ENCODE data around the gene SHROOM4.

SHROOM4 gene

GRCh38 chrX:50780144-50780543 is 33.9 kb downstream of the SHROOM4 start:
- DNase-seq: no peak

GRCh38 chrX:50779694-50780093 is 34.3 kb downstream of the SHROOM4 start:
- peak; percentile 10 for DNase-seq

- DNase-seq: no peak
These were observed 35.7 kb downstream of the SHROOM4 start for GRCh38 chrX:50778272-50778671.

- DNase-seq: no peak
These were observed 37.7 kb downstream of the SHROOM4 start for GRCh38 chrX:50776248-50776647.

GRCh38 chrX:50771382-50771781 is 42.6 kb downstream of the SHROOM4 start:
- no peak for DNase-seq

- no peak for DNase-seq
These were observed 43.3 kb downstream of the SHROOM4 start for GRCh38 chrX:50770702-50771101.

- DNase-seq: no peak
These were observed 44.5 kb downstream of the SHROOM4 start for GRCh38 chrX:50769389-50770063.

GRCh38 chrX:50768801-50769200 is 45.2 kb downstream of the SHROOM4 start:
- DNase-seq: no peak

GRCh38 chrX:50765986-50766385 is 48.0 kb downstream of the SHROOM4 start:
- DNase-seq: no peak

- no peak for DNase-seq
These were observed 51.4 kb downstream of the SHROOM4 start for GRCh38 chrX:50762578-50762977.

- DNase-seq: no peak
These were observed 57.7 kb downstream of the SHROOM4 start for GRCh38 chrX:50756276-50756675.

GRCh38 chrX:50751091-50751490 is 62.9 kb downstream of the SHROOM4 start:
- DNase-seq: no peak

- peak; percentile 68 for DNase-seq
These were observed 66.5 kb downstream of the SHROOM4 start for GRCh38 chrX:50747471-50747900.

GRCh38 chrX:50736656-50737055 is 77.3 kb downstream of the SHROOM4 start:
- no peak for DNase-seq

GRCh38 chrX:50726296-50726695 is 87.7 kb downstream of the SHROOM4 start:
- DNase-seq: no peak

GRCh38 chrX:50725310-50725709 is 88.7 kb downstream of the SHROOM4 start:
- no peak for DNase-seq

- DNase-seq: peak; percentile 55
These were observed 91.0 kb downstream of the SHROOM4 start for GRCh38 chrX:50723006-50723405.

GRCh38 chrX:50721764-50722521 is 92.1 kb downstream of the SHROOM4 start:
- DNase-seq: peak; percentile 83

- DNase-seq: peak; percentile 14
These were observed 94.4 kb downstream of the SHROOM4 start for GRCh38 chrX:50719614-50720013.

GRCh38 chrX:50718776-50719175 is 95.2 kb downstream of the SHROOM4 start:
- peak; percentile 33 for DNase-seq

GRCh38 chrX:50716706-50717105 is 97.3 kb downstream of the SHROOM4 start:
- no peak for DNase-seq

GRCh38 chrX:50712777-50713176 is 101.2 kb downstream of the SHROOM4 start:
- DNase-seq: no peak

GRCh38 chrX:50711907-50712306 is 102.1 kb downstream of the SHROOM4 start:
- no peak for DNase-seq

Data from fibroblast of skin of abdomen (primary cell).